Transverse colon (tissue), 4 donors: Measurements from ENCODE around the gene PRRG4. TPM values are rescaled to one million over a fixed set of nuclear protein-coding genes. Genes with fewer than 3 reads are reported as not detected.
A peak's percentile ranks its signal among the peaks of the same experiment; 100 is the strongest.
"Not testable (repeated sequence)": the region's sequence is repeated elsewhere in the genome, so short reads cannot be mapped to it uniquely, and the experiment has no call there.

Source experiments
- DNase-seq: peaks from one replicate; pipeline ENCODE4 v3.0.0-alpha.2; 2019
- H3K27ac ChIP-seq, 4 donors: fragments of 200-600 bp; sonication (generic); 2 replicates each; pipeline ENCODE4 v1.5.1; 2016 to 2018; ENCODE audit warnings: inconsistent platforms in 4 of 4
- H3K27me3 ChIP-seq: fragments of 200-600 bp; sonication (generic); 2 replicates; pipeline ENCODE4 v1.5.1; 2017; ENCODE audit warnings: inconsistent platforms
- H3K36me3 ChIP-seq, 4 donors: fragments of 200-600 bp; sonication (generic); 2 replicates each; pipeline ENCODE4 v1.5.1; 2017 to 2019; ENCODE audit warnings: inconsistent platforms in 4 of 4
- H3K4me1 ChIP-seq, 4 donors: fragments of 200-600 bp; sonication (generic); 2 replicates each; pipeline ENCODE4 v1.5.1; 2017 to 2020; ENCODE audit warnings: inconsistent platforms in 4 of 4
- H3K4me3 ChIP-seq, 4 donors: fragments of 200-600 bp; sonication (generic); 1 replicate in 1 of 4; 2 replicates in 3 of 4; pipeline versions ENCODE4 v1.5.1 to v1.6.1; 2017 to 2019; ENCODE audit warnings: inconsistent platforms in 4 of 4
- H3K9me3 ChIP-seq, 2 donors: fragments of 200-600 bp; sonication (generic); 2 replicates each; pipeline ENCODE4 v1.5.1; 2017 to 2019; ENCODE audit warnings: inconsistent platforms in 2 of 2
- CTCF ChIP-seq, 5 experiments: fragments of 200-600 bp in 3 of 5; fragments of 450-650 bp in 2 of 5; sonication (generic) in 3 of 5; IDR thresholded peaks; 1 replicate in 2 of 5; 2 replicates in 3 of 5; pipeline ENCODE4 v1.5.1; 2016 to 2017; ENCODE audit warnings: antibody characterized with exemption in 5 of 5, inconsistent platforms in 3 of 5, mild to moderate bottlenecking in 2 of 5, moderate library complexity in 1 of 5
- EP300 ChIP-seq: sonication (generic); formaldehyde crosslinking; IDR thresholded peaks from one replicate; pipeline ENCODE4 v1.6.1; 2017; ENCODE audit warnings: antibody characterized with exemption, low read depth
- POLR2A ChIP-seq: fragments of 450-650 bp; IDR thresholded peaks from one replicate; pipeline ENCODE4 v1.6.1; 2016; ENCODE audit warnings: antibody characterized with exemption, mild to moderate bottlenecking, moderate library complexity
- POLR2AphosphoS5 ChIP-seq, 3 donors: sonication (generic); formaldehyde crosslinking; IDR thresholded peaks; one replicate each; pipeline ENCODE4 v1.6.1; 2016; ENCODE audit warnings: antibody characterized with exemption in 3 of 3
- WGBS, 2 donors: methylation state at CpG; one replicate each; pipeline ENCODE4 v1.1.5; 2018; ENCODE audit warnings: low coverage in 1 of 2; 5-methylcytosine and 5-hydroxymethylcytosine counted together
- in situ Hi-C, 4 donors: fragments of 200-750 bp; cut with MboI; loops; one replicate each; pipeline versions ENCODE4 v1.15.0 to v1.15.1; 2017; ENCODE audit warnings: low sequenced_read_pairs in 3 of 4, low pct_ligation_motif_present in 1 of 4, low pct_unique_long_range_greater_than_20kb in 1 of 4
- intact Hi-C: fragments of 100-400 bp; cut with DNase I; formaldehyde crosslinking; loops from one replicate; pipeline ENCODE4 v1.15.1; 2023; ENCODE audit warnings: low total_unique reads
- total RNA-seq, 4 donors: library from RNA; depleted of rRNA; stranded (reverse); fragments of >200 nt; gene quantifications; one replicate each; pipeline ENCODE4 v1.1.0, GENCODE V29; 2016

The PRRG4 gene
- total RNA-seq, 4 donors from 2014 or later = 4.8 to 24.6 (median 15.9) TPM

GRCh38 chr11:32884023-32884422, 54.3 kb downstream of the PRRG4 start:
- Histone ChIP-seq H3K4me1 (no peaks in the 10 kb centered on the region), H3K36me3 (no peaks in the 10 kb centered on the region), H3K4me3 (no peak overlapping the region), H3K27ac (no peak overlapping the region), H3K27me3 (no peaks in the 10 kb centered on the region), H3K9me3 (no peaks in the 10 kb centered on the region)
- 81 to 89% methylated on average over 3 of the region's 3 CpGs for WGBS, 2 donors
- intact Hi-C loops = loop anchor here (5.0 kb wide), 1 partner anchor 553 kb away; no protein-coding TSS in a partner anchor
- DNase-seq = no peak
- in situ Hi-C loops = no loop called here
- TF ChIP-seq EP300 (no peak), POLR2A (no peak), POLR2AphosphoS5 (IDR thresholded peaks at IDR 0.05) (no peak), CTCF (IDR thresholded peaks at IDR 0.05) (no peak)

- DNase-seq = no peak
- no peak for TF ChIP-seq EP300
- TF ChIP-seq CTCF (IDR thresholded peaks at IDR 0.05) = peak; percentile 16 to 46 (median 25)
- TF ChIP-seq POLR2AphosphoS5 (IDR thresholded peaks at IDR 0.05) = no peak
- TF ChIP-seq POLR2A = no peak
- 71 to 100% methylated on average over 1 to 3 of the region's 3 CpGs for WGBS, 2 donors
- intact Hi-C loops (loop anchor here (5.0 kb wide), 1 partner anchor 552 kb away; no protein-coding TSS in a partner anchor), in situ Hi-C loops (no loop called here)
- Histone ChIP-seq H3K4me1 (no peaks in the 10 kb centered on the region), H3K9me3 (no peaks in the 10 kb centered on the region), H3K27me3 (no peaks in the 10 kb centered on the region), H3K4me3 (no peak overlapping the region), H3K36me3 (no peaks in the 10 kb centered on the region), H3K27ac (no peak overlapping the region)
Measured at GRCh38 chr11:32884770-32885384, 55.1 kb downstream of the PRRG4 start.

GRCh38 chr11:32885556-32885955, 55.8 kb downstream of the PRRG4 start:
- Histone ChIP-seq H3K27ac (no peak overlapping the region), H3K4me3 (no peak overlapping the region), H3K27me3 (no peaks in the 10 kb centered on the region), H3K9me3 (no peaks in the 10 kb centered on the region), H3K4me1 (no peaks in the 10 kb centered on the region), H3K36me3 (no peaks in the 10 kb centered on the region)
- intact Hi-C loops = no loop called here
- in situ Hi-C loops = no loop called here
- TF ChIP-seq POLR2A (no peak), POLR2AphosphoS5 (IDR thresholded peaks at IDR 0.05) (no peak), CTCF (IDR thresholded peaks at IDR 0.05) (no peak), EP300 (no peak)
- no peak for DNase-seq
- 48 to 56% methylated on average over 7 to 9 of the region's 9 CpGs for WGBS, 2 donors

GRCh38 chr11:32886180-32886579, 56.5 kb downstream of the PRRG4 start:
- TF ChIP-seq POLR2A = no peak
- no peak for TF ChIP-seq POLR2AphosphoS5 (IDR thresholded peaks at IDR 0.05)
- intact Hi-C loops = no loop called here
- in situ Hi-C loops = no loop called here
- no peak overlapping the region for H3K4me3 ChIP-seq
- no peak for DNase-seq
- peaks cover 0 to 2% (median under 1%) of the 10 kb centered on the region in 4 donors for H3K4me1 ChIP-seq
- no peak overlapping the region for H3K27ac ChIP-seq
- WGBS, 2 donors = 60 to 89% methylated on average over 1 to 3 of the region's 3 CpGs
- H3K36me3 ChIP-seq = no peaks in the 10 kb centered on the region
- H3K27me3 ChIP-seq = no peaks in the 10 kb centered on the region
- no peaks in the 10 kb centered on the region for H3K9me3 ChIP-seq

GRCh38 chr11:32887707-32888383, 58.1 kb downstream of the PRRG4 start:
- H3K4me3 ChIP-seq, H3K27me3 ChIP-seq, DNase-seq, intact Hi-C loops, in situ Hi-C loops, H3K9me3 ChIP-seq, H3K27ac ChIP-seq, H3K36me3 ChIP-seq: not testable (repeated sequence)
- H3K4me1 ChIP-seq = peaks cover 0 to 11% (median 10%) of the 10 kb centered on the region in 4 donors
- 94% methylated on average over 20 of the region's 20 CpGs; no CpG with 5 or more reads in 1 of the 2 donors for WGBS, 2 donors

- intact Hi-C loops, H3K9me3 ChIP-seq, in situ Hi-C loops, H3K4me3 ChIP-seq, H3K27me3 ChIP-seq, H3K36me3 ChIP-seq, H3K27ac ChIP-seq, DNase-seq: not testable (repeated sequence)
- peaks cover 0 to 11% (median 10%) of the 10 kb centered on the region in 4 donors for H3K4me1 ChIP-seq
- WGBS, 2 donors = 94% methylated on average over 12 of the region's 17 CpGs; no CpG with 5 or more reads in 1 of the 2 donors
Measured at GRCh38 chr11:32888384-32888710, 58.6 kb downstream of the PRRG4 start.
